ENCODE measurements around the gene MOCOS.

MOCOS gene

DNA sequence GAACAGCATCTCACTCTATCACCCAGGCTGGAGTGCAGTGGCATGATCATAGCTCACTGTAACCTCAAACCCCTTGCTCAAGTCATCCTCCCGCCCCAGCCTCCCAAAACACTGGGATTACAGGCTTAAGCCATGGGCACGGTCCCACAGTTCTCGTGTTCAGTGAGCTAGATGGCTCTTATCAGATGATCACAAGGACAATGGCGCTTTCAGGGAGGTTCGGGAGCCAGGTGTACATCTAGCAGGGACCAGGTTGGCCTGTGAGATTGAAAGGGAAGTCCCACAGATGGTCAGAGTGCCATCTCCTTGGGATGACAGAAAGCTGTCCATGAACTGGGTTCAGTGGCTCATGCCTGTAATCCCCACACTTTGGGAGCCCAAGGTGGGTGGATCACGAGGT lies 96.2 kb downstream of the MOCOS start:
- ChIA-PET POLR2A (no interaction called here), CTCF (interaction anchor here (0.6 to 10.0 kb wide), 22 partner anchors 9 to 527 kb away, joined by 3 to 181 read pairs (median 4); no protein-coding TSS in a partner anchor)
- H3K4me3 ChIP-seq (ENCODE audit: low read depth, low read length) = no peak overlapping the region
- H3K27ac ChIP-seq (ENCODE audit: extremely low read depth, low read depth, low read length) = no peak overlapping the region
- H3K9me3 ChIP-seq (ENCODE audit: control insufficient read depth, insufficient read depth, low read depth, low read length) = no peaks in the 10 kb centered on the region
- TF ChIP-seq GFI1B (tag by site-specific recombination; IDR thresholded peaks at IDR 0.05) (no peak), ZNF561 (tag by site-specific recombination; IDR thresholded peaks at IDR 0.05; ENCODE audit: borderline replicate concordance) (no peak), ZNF394 (tag by site-specific recombination; IDR thresholded peaks at IDR 0.05; ENCODE audit: borderline replicate concordance) (no peak), GLIS2 (tag by site-specific recombination; IDR thresholded peaks at IDR 0.05) (no peak), ZNF664 (tag by site-specific recombination; IDR thresholded peaks at IDR 0.05) (no peak), SP3 (tag by site-specific recombination; IDR thresholded peaks at IDR 0.05) (no peak), ZNF747 (tag by site-specific recombination; IDR thresholded peaks at IDR 0.05) (no peak)
- H3K36me3 ChIP-seq (ENCODE audit: control insufficient read depth in 2 of 2, insufficient read depth in 1 of 2, low read length in 2 of 2) = no peaks in the 10 kb centered on the region
- H3K4me1 ChIP-seq (ENCODE audit: control insufficient read depth, insufficient read depth, low read length) = no peaks in the 10 kb centered on the region

DNA sequence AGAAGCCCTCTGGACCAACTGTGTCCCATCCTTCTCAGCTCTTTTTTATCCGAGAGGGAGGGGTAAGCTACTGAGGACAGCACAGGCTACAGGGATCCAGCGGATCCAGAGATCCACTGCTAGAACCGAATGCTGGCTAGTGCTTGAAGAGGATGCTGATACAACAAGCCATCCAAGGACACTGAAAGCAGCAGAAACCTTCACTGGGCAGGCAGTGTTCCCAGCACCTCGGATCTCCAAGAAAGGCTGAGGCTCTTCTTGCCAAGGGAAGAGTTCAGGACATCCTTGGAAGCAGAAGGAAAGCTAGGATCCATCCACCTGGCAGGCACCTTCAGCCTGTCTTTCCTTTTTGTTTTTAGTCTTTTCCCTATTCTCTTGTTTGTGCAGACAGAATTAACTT lies 97.0 kb downstream of the MOCOS start:
- POLR2A ChIA-PET = no interaction called here

More for the DNA sequence above, 97.0 kb downstream of the MOCOS start:
- Histone ChIP-seq H3K4me3 (ENCODE audit: low read depth, low read length) (no peak overlapping the region), H3K36me3 (ENCODE audit: control insufficient read depth in 2 of 2, insufficient read depth in 1 of 2, low read length in 2 of 2) (no peaks in the 10 kb centered on the region), H3K27ac (ENCODE audit: extremely low read depth, low read depth, low read length) (no peak overlapping the region), H3K9me3 (ENCODE audit: control insufficient read depth, insufficient read depth, low read depth, low read length) (no peaks in the 10 kb centered on the region), H3K4me1 (ENCODE audit: control insufficient read depth, insufficient read depth, low read length) (no peaks in the 10 kb centered on the region)
- TF ChIP-seq, protein P1, sequence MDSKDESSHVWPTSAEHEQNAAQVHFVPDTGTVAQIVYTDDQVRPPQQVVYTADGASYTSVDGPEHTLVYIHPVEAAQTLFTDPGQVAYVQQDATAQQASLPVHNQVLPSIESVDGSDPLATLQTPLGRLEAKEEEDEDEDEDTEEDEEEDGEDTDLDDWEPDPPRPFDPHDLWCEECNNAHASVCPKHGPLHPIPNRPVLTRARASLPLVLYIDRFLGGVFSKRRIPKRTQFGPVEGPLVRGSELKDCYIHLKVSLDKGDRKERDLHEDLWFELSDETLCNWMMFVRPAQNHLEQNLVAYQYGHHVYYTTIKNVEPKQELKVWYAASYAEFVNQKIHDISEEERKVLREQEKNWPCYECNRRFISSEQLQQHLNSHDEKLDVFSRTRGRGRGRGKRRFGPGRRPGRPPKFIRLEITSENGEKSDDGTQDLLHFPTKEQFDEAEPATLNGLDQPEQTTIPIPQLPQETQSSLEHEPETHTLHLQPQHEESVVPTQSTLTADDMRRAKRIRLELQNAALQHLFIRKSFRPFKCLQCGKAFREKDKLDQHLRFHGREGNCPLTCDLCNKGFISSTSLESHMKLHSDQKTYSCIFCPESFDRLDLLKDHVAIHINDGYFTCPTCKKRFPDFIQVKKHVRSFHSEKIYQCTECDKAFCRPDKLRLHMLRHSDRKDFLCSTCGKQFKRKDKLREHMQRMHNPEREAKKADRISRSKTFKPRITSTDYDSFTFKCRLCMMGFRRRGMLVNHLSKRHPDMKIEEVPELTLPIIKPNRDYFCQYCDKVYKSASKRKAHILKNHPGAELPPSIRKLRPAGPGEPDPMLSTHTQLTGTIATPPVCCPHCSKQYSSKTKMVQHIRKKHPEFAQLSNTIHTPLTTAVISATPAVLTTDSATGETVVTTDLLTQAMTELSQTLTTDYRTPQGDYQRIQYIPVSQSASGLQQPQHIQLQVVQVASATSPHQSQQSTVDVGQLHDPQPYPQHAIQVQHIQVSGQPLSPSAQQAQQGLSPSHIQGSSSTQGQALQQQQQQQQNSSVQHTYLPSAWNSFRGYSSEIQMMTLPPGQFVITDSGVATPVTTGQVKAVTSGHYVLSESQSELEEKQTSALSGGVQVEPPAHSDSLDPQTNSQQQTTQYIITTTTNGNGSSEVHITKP (tag by site-specific recombination; IDR thresholded peaks at IDR 0.05) = no peak
- TF ChIP-seq ZNF394 (tag by site-specific recombination; IDR thresholded peaks at IDR 0.05; ENCODE audit: borderline replicate concordance) = no peak
- no peak for TF ChIP-seq ZNF837 (tag by site-specific recombination; IDR thresholded peaks at IDR 0.05)
- TF ChIP-seq, protein P2, sequence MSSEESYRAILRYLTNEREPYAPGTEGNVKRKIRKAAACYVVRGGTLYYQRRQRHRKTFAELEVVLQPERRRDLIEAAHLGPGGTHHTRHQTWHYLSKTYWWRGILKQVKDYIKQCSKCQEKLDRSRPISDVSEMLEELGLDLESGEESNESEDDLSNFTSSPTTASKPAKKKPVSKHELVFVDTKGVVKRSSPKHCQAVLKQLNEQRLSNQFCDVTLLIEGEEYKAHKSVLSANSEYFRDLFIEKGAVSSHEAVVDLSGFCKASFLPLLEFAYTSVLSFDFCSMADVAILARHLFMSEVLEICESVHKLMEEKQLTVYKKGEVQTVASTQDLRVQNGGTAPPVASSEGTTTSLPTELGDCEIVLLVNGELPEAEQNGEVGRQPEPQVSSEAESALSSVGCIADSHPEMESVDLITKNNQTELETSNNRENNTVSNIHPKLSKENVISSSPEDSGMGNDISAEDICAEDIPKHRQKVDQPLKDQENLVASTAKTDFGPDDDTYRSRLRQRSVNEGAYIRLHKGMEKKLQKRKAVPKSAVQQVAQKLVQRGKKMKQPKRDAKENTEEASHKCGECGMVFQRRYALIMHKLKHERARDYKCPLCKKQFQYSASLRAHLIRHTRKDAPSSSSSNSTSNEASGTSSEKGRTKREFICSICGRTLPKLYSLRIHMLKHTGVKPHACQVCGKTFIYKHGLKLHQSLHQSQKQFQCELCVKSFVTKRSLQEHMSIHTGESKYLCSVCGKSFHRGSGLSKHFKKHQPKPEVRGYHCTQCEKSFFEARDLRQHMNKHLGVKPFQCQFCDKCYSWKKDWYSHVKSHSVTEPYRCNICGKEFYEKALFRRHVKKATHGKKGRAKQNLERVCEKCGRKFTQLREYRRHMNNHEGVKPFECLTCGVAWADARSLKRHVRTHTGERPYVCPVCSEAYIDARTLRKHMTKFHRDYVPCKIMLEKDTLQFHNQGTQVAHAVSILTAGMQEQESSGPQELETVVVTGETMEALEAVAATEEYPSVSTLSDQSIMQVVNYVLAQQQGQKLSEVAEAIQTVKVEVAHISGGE (tag by site-specific recombination; conservative IDR thresholded peaks at IDR 0.05; ENCODE audit: low read depth) = no peak
- TF ChIP-seq, protein P3, sequence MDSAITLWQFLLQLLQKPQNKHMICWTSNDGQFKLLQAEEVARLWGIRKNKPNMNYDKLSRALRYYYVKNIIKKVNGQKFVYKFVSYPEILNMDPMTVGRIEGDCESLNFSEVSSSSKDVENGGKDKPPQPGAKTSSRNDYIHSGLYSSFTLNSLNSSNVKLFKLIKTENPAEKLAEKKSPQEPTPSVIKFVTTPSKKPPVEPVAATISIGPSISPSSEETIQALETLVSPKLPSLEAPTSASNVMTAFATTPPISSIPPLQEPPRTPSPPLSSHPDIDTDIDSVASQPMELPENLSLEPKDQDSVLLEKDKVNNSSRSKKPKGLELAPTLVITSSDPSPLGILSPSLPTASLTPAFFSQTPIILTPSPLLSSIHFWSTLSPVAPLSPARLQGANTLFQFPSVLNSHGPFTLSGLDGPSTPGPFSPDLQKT (IDR thresholded peaks at IDR 0.05; ENCODE audit: borderline replicate concordance, low read depth, low read length) = no peak
- TF ChIP-seq GLI4 (tag by site-specific recombination; IDR thresholded peaks at IDR 0.05) = no peak
- no peak for TF ChIP-seq ZNF211 (tag by site-specific recombination; IDR thresholded peaks at IDR 0.05; ENCODE audit: low read depth)
- no peak for TF ChIP-seq ZNF777 (tag by site-specific recombination; IDR thresholded peaks at IDR 0.05; ENCODE audit: borderline replicate concordance)
- TF ChIP-seq ZNF621 (tag by site-specific recombination; IDR thresholded peaks at IDR 0.05) = no peak
- TF ChIP-seq ZNF791 (tag by site-specific recombination; IDR thresholded peaks at IDR 0.05) = no peak
- no peak for TF ChIP-seq ZNF274 (IDR thresholded peaks at IDR 0.05; ENCODE audit: low read length)
- no peak for TF ChIP-seq ZNF274 (tag by site-specific recombination; IDR thresholded peaks at IDR 0.05; ENCODE audit: borderline replicate concordance)
- TF ChIP-seq, protein P4, sequence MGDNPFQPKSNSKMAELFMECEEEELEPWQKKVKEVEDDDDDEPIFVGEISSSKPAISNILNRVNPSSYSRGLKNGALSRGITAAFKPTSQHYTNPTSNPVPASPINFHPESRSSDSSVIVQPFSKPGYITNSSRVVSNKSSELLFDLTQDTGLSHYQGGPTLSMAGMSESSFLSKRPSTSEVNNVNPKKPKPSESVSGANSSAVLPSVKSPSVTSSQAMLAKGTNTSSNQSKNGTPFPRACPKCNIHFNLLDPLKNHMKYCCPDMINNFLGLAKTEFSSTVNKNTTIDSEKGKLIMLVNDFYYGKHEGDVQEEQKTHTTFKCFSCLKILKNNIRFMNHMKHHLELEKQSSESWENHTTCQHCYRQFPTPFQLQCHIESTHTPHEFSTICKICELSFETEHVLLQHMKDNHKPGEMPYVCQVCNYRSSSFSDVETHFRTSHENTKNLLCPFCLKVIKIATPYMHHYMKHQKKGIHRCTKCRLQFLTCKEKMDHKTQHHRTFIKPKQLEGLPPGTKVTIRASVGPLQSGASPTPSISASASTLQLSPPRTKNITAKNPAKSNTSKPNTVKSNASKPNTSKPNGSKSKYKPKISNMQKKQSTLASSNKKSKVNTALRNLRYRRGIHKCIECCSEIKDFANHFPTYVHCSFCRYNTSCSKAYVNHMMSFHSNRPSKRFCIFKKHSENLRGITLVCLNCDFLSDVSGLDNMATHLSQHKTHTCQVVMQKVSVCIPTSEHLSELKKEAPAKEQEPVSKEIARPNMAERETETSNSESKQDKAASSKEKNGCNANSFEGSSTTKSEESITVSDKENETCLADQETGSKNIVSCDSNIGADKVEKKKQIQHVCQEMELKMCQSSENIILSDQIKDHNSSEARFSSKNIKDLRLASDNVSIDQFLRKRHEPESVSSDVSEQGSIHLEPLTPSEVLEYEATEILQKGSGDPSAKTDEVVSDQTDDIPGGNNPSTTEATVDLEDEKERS (tag by site-specific recombination; IDR thresholded peaks at IDR 0.05) = no peak
- TF ChIP-seq TCF7L2 (IDR thresholded peaks at IDR 0.05; ENCODE audit: borderline replicate concordance, low read depth, low read length) = no peak
- CTCF ChIA-PET = interaction anchor here (0.6 to 10.0 kb wide), 40 partner anchors 9 to 528 kb away, joined by 3 to 181 read pairs (median 3); partner anchors contain the start of gene SLC39A6
